Measurements from ENCODE around the gene ELOVL4.

Gene ELOVL4

GRCh38 chr6:79898076-79898475 lies 49.3 kb downstream of the ELOVL4 start:
- no peaks in the 10 kb centered on the region for H3K36me3 ChIP-seq (ENCODE audit: control insufficient read depth, insufficient read depth, low read length)

GRCh38 chr6:79896075-79896449 lies 51.3 kb downstream of the ELOVL4 start:
- H3K36me3 ChIP-seq (ENCODE audit: control insufficient read depth, insufficient read depth, low read length): no peaks in the 10 kb centered on the region
- no peaks in the 10 kb centered on the region for H3K27me3 ChIP-seq (ENCODE audit: control insufficient read depth, insufficient read depth, low read length)
- H3K4me3 ChIP-seq (ENCODE audit: low read length): no peak overlapping the region
- no peaks in the 10 kb centered on the region for H3K4me1 ChIP-seq (ENCODE audit: control insufficient read depth, insufficient read depth, low read length)
- no peak overlapping the region for H3K9ac ChIP-seq (ENCODE audit: low read length)
- H3K9me3 ChIP-seq (ENCODE audit: control insufficient read depth, low read length): no peaks in the 10 kb centered on the region

More at GRCh38 chr6:79898076-79898475, 49.3 kb downstream of the ELOVL4 start:
- Histone ChIP-seq H3K9me3 (ENCODE audit: control insufficient read depth, low read length) (no peaks in the 10 kb centered on the region), H3K9ac (ENCODE audit: low read length) (no peak overlapping the region), H3K4me3 (ENCODE audit: low read length) (no peak overlapping the region), H3K27me3 (ENCODE audit: control insufficient read depth, insufficient read depth, low read length) (no peaks in the 10 kb centered on the region), H3K4me1 (ENCODE audit: control insufficient read depth, insufficient read depth, low read length) (no peaks in the 10 kb centered on the region)

- H3K4me1 ChIP-seq (ENCODE audit: control insufficient read depth, insufficient read depth, low read length): no peaks in the 10 kb centered on the region
- H3K4me3 ChIP-seq (ENCODE audit: low read length): no peak overlapping the region
- H3K9ac ChIP-seq (ENCODE audit: low read length): no peak overlapping the region
- no peaks in the 10 kb centered on the region for H3K27me3 ChIP-seq (ENCODE audit: control insufficient read depth, insufficient read depth, low read length)
- H3K9me3 ChIP-seq (ENCODE audit: control insufficient read depth, low read length): no peaks in the 10 kb centered on the region
- no peaks in the 10 kb centered on the region for H3K36me3 ChIP-seq (ENCODE audit: control insufficient read depth, insufficient read depth, low read length)
These were observed 51.8 kb downstream of the ELOVL4 start for GRCh38 chr6:79895382-79896074.

- Histone ChIP-seq H3K36me3 (ENCODE audit: control insufficient read depth, insufficient read depth, low read length) (no peaks in the 10 kb centered on the region), H3K9ac (ENCODE audit: low read length) (no peak overlapping the region), H3K27me3 (ENCODE audit: control insufficient read depth, insufficient read depth, low read length) (no peaks in the 10 kb centered on the region), H3K9me3 (ENCODE audit: control insufficient read depth, low read length) (no peaks in the 10 kb centered on the region), H3K4me3 (ENCODE audit: low read length) (no peak overlapping the region), H3K4me1 (ENCODE audit: control insufficient read depth, insufficient read depth, low read length) (no peaks in the 10 kb centered on the region)
These were observed 52.4 kb downstream of the ELOVL4 start for GRCh38 chr6:79894939-79895338.

GRCh38 chr6:79888587-79888986 lies 58.8 kb downstream of the ELOVL4 start:
- H3K9ac ChIP-seq (ENCODE audit: low read length): no peak overlapping the region

GRCh38 chr6:79878142-79878748 lies 69.1 kb downstream of the ELOVL4 start:
- Histone ChIP-seq H3K4me3 (ENCODE audit: low read length) (no peak overlapping the region), H3K4me1 (ENCODE audit: control insufficient read depth, insufficient read depth, low read length) (no peaks in the 10 kb centered on the region), H3K9ac (ENCODE audit: low read length) (no peak overlapping the region), H3K27me3 (ENCODE audit: control insufficient read depth, insufficient read depth, low read length) (no peaks in the 10 kb centered on the region), H3K36me3 (ENCODE audit: control insufficient read depth, insufficient read depth, low read length) (no peaks in the 10 kb centered on the region), H3K9me3 (ENCODE audit: control insufficient read depth, low read length) (no peaks in the 10 kb centered on the region)

More at GRCh38 chr6:79888587-79888986, 58.8 kb downstream of the ELOVL4 start:
- Histone ChIP-seq H3K36me3 (ENCODE audit: control insufficient read depth, insufficient read depth, low read length) (no peaks in the 10 kb centered on the region), H3K9me3 (ENCODE audit: control insufficient read depth, low read length) (no peaks in the 10 kb centered on the region), H3K4me3 (ENCODE audit: low read length) (no peak overlapping the region), H3K4me1 (ENCODE audit: control insufficient read depth, insufficient read depth, low read length) (no peaks in the 10 kb centered on the region), H3K27me3 (ENCODE audit: control insufficient read depth, insufficient read depth, low read length) (no peaks in the 10 kb centered on the region)

- Histone ChIP-seq H3K27me3 (ENCODE audit: control insufficient read depth, insufficient read depth, low read length) (no peaks in the 10 kb centered on the region), H3K36me3 (ENCODE audit: control insufficient read depth, insufficient read depth, low read length) (no peaks in the 10 kb centered on the region), H3K9me3 (ENCODE audit: control insufficient read depth, low read length) (no peaks in the 10 kb centered on the region), H3K9ac (ENCODE audit: low read length) (no peak overlapping the region), H3K4me1 (ENCODE audit: control insufficient read depth, insufficient read depth, low read length) (no peaks in the 10 kb centered on the region), H3K4me3 (ENCODE audit: low read length) (no peak overlapping the region)
These were observed 72.7 kb downstream of the ELOVL4 start for GRCh38 chr6:79874531-79875134.

- Histone ChIP-seq H3K27me3 (ENCODE audit: control insufficient read depth, insufficient read depth, low read length) (no peaks in the 10 kb centered on the region), H3K4me3 (ENCODE audit: low read length) (no peak overlapping the region), H3K36me3 (ENCODE audit: control insufficient read depth, insufficient read depth, low read length) (no peaks in the 10 kb centered on the region)
These were observed 74.4 kb downstream of the ELOVL4 start for GRCh38 chr6:79872986-79873385.

GRCh38 chr6:79872303-79872702 lies 75.0 kb downstream of the ELOVL4 start:
- Histone ChIP-seq H3K9me3 (ENCODE audit: control insufficient read depth, low read length) (no peaks in the 10 kb centered on the region), H3K36me3 (ENCODE audit: control insufficient read depth, insufficient read depth, low read length) (no peaks in the 10 kb centered on the region), H3K4me3 (ENCODE audit: low read length) (no peak overlapping the region), H3K9ac (ENCODE audit: low read length) (no peak overlapping the region), H3K4me1 (ENCODE audit: control insufficient read depth, insufficient read depth, low read length) (peaks cover 8% of the 10 kb centered on the region), H3K27me3 (ENCODE audit: control insufficient read depth, insufficient read depth, low read length) (no peaks in the 10 kb centered on the region)

More at GRCh38 chr6:79872986-79873385, 74.4 kb downstream of the ELOVL4 start:
- Histone ChIP-seq H3K4me1 (ENCODE audit: control insufficient read depth, insufficient read depth, low read length) (peaks cover 5% of the 10 kb centered on the region), H3K9ac (ENCODE audit: low read length) (no peak overlapping the region), H3K9me3 (ENCODE audit: control insufficient read depth, low read length) (no peaks in the 10 kb centered on the region)

GRCh38 chr6:79869600-79870084 lies 77.7 kb downstream of the ELOVL4 start:
- H3K36me3 ChIP-seq (ENCODE audit: control insufficient read depth, insufficient read depth, low read length): no peaks in the 10 kb centered on the region
- no peaks in the 10 kb centered on the region for H3K9me3 ChIP-seq (ENCODE audit: control insufficient read depth, low read length)
- H3K4me3 ChIP-seq (ENCODE audit: low read length): no peak overlapping the region
- no peaks in the 10 kb centered on the region for H3K27me3 ChIP-seq (ENCODE audit: control insufficient read depth, insufficient read depth, low read length)
- peak overlapping the region; percentile 54 for H3K9ac ChIP-seq (ENCODE audit: low read length)
- peaks cover 8% of the 10 kb centered on the region for H3K4me1 ChIP-seq (ENCODE audit: control insufficient read depth, insufficient read depth, low read length)

- H3K4me1 ChIP-seq (ENCODE audit: control insufficient read depth, insufficient read depth, low read length): peaks cover 8% of the 10 kb centered on the region
- no peaks in the 10 kb centered on the region for H3K9me3 ChIP-seq (ENCODE audit: control insufficient read depth, low read length)
- H3K9ac ChIP-seq (ENCODE audit: low read length): no peak overlapping the region
- no peaks in the 10 kb centered on the region for H3K27me3 ChIP-seq (ENCODE audit: control insufficient read depth, insufficient read depth, low read length)
- no peak overlapping the region for H3K4me3 ChIP-seq (ENCODE audit: low read length)
- H3K36me3 ChIP-seq (ENCODE audit: control insufficient read depth, insufficient read depth, low read length): no peaks in the 10 kb centered on the region
These were observed 78.2 kb downstream of the ELOVL4 start for GRCh38 chr6:79869184-79869583.

- no peak overlapping the region for H3K9ac ChIP-seq (ENCODE audit: low read length)
- H3K4me1 ChIP-seq (ENCODE audit: control insufficient read depth, insufficient read depth, low read length): peaks cover 8% of the 10 kb centered on the region
- no peaks in the 10 kb centered on the region for H3K27me3 ChIP-seq (ENCODE audit: control insufficient read depth, insufficient read depth, low read length)
- no peak overlapping the region for H3K4me3 ChIP-seq (ENCODE audit: low read length)
- no peaks in the 10 kb centered on the region for H3K36me3 ChIP-seq (ENCODE audit: control insufficient read depth, insufficient read depth, low read length)
- H3K9me3 ChIP-seq (ENCODE audit: control insufficient read depth, low read length): no peaks in the 10 kb centered on the region
These were observed 79.1 kb downstream of the ELOVL4 start for GRCh38 chr6:79868098-79868722.
